H1 (cell line): ENCODE data around the gene IL1RL1. TPM values are rescaled to one million over a fixed set of nuclear protein-coding genes. Genes with fewer than 3 reads are reported as not detected.
A peak's percentile ranks its signal among the peaks of the same experiment; 100 is the strongest.

Experiments
- BRCA1 ChIP-seq: IDR thresholded peaks from 2 replicates; pipeline ENCODE4 v1.6.1; 2012; ENCODE audit warnings: low read depth, low read length, improper control_type of control experiment
- GTF2F1 ChIP-seq: IDR thresholded peaks from 2 replicates; pipeline ENCODE4 v1.6.1; 2012; ENCODE audit warnings: low read depth, low read length, improper control_type of control experiment, borderline replicate concordance
- JUN ChIP-seq: IDR thresholded peaks from 2 replicates; pipeline ENCODE4 v1.6.1; 2011; ENCODE audit warnings: low read depth, mild to moderate bottlenecking, improper control_type of control experiment, low read length
- PHF8 ChIP-seq: fragments of 200-600 bp; sonication (generic); conservative IDR thresholded peaks from 2 replicates; pipeline ENCODE4 v1.7.1; 2012; ENCODE audit warnings: low read depth, mild to moderate bottlenecking, inconsistent platforms, low read length, moderate library complexity
- POLR2AphosphoS5 ChIP-seq: IDR thresholded peaks from 2 replicates; pipeline ENCODE4 v1.6.1; 2011; ENCODE audit warnings: low read depth, low read length
- POU5F1 ChIP-seq: IDR thresholded peaks from 2 replicates; pipeline ENCODE4 v1.6.1; 2011; ENCODE audit warnings: low read depth, mild to moderate bottlenecking, low read length, moderate library complexity
- TEAD4 ChIP-seq: IDR thresholded peaks from 2 replicates; pipeline ENCODE4 v1.6.1; 2012; ENCODE audit warnings: low read depth, low read length, inconsistent platforms, mixed read lengths
- YY1 ChIP-seq: IDR thresholded peaks from 2 replicates; pipeline ENCODE4 v1.6.1; 2011; ENCODE audit warnings: low read depth, mild to moderate bottlenecking, low read length
- polyA plus RNA-seq, 7 experiments: library from polyadenylated mRNA; depleted of rRNA in 3 of 7; stranded (reverse) in 5 of 7; unstranded in 2 of 7; fragments of >200 nt in 5 of 7; fragments of 200-250 nt in 2 of 7; gene quantifications; 1 replicate in 5 of 7; 2 replicates in 1 of 7; 4 replicates in 1 of 7; pipeline versions ENCODE4 v1.2.1 to v1.2.3, GENCODE V29; 2011 to 2013; ENCODE audit warnings: missing spikeins in 2 of 7, mixed read lengths in 2 of 7
- total RNA-seq: library from RNA; stranded (reverse); fragmentation: NEBNext Ultra II Directional; extraction: Animal tissue kit (Norgen Biotek cat#: 25700); gene quantifications from 2 replicates; pipeline ENCODE4 v1.2.1, GENCODE V29; 2021
- TF ChIP-seq, protein P1 (sequence below): fragments of 300-600 bp; sonication (generic); IDR thresholded peaks from 2 replicates; pipeline ENCODE4 v1.7.1; 2012; ENCODE audit warnings: low read length, moderate library complexity, mild to moderate bottlenecking, inconsistent platforms; ENCODE audit not compliant: insufficient replicate concordance
- TF ChIP-seq, protein P2 (sequence below): IDR thresholded peaks from 2 replicates; pipeline ENCODE4 v1.6.1; 2011; ENCODE audit warnings: low read depth, mild to moderate bottlenecking, low read length; ENCODE audit not compliant: insufficient read depth

Gene IL1RL1
- total and polyA plus RNA-seq, 2 of the 8 experiments (the other 6 are each of a cell fraction or from before 2014, with no cell fraction given), result not detected

DNA sequence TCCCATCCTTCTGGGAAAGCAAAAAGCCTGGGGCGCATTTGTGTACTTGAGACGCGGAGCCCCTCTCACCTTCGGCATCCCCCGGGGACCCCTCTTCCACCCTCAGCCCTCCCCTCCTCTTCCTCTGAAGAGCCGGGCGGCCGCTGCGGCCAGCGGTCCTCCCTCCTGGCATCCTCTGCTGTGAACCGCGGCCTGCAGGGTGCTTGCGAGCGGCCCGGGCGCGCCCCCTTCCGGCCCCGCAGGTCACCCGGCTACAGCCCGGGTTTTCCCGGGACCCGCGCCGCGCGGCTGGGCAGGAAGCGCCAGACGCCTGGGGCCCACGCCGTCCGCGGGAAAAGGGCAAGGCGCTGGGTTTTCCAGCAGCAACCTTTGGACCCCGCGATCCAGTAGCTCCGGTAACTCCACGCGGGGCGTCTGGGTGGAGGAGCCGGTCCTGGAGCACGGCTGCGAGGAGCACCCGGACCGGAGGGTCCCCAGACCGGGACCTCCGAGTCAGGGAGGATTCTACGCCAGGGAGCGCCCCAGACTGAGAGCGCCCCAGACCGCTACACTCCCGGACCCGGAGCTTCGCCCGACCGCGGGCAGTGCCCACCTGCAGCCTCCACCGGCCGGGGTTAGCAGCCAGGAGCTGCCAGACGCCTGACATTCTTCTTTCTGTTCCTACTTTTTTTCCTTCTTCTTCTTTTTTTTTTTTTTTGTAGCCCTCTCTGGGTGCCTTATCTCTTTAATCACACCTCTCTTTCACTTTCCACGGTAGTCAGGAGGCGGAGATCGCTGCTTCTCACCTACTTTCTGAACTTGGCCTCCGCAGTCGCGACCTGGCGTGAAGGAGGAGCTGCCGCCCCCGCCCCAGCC, 44.4 kb downstream of the IL1RL1 start, which contains the start of gene IL18R1 (continued):
- TF ChIP-seq, protein P1, sequence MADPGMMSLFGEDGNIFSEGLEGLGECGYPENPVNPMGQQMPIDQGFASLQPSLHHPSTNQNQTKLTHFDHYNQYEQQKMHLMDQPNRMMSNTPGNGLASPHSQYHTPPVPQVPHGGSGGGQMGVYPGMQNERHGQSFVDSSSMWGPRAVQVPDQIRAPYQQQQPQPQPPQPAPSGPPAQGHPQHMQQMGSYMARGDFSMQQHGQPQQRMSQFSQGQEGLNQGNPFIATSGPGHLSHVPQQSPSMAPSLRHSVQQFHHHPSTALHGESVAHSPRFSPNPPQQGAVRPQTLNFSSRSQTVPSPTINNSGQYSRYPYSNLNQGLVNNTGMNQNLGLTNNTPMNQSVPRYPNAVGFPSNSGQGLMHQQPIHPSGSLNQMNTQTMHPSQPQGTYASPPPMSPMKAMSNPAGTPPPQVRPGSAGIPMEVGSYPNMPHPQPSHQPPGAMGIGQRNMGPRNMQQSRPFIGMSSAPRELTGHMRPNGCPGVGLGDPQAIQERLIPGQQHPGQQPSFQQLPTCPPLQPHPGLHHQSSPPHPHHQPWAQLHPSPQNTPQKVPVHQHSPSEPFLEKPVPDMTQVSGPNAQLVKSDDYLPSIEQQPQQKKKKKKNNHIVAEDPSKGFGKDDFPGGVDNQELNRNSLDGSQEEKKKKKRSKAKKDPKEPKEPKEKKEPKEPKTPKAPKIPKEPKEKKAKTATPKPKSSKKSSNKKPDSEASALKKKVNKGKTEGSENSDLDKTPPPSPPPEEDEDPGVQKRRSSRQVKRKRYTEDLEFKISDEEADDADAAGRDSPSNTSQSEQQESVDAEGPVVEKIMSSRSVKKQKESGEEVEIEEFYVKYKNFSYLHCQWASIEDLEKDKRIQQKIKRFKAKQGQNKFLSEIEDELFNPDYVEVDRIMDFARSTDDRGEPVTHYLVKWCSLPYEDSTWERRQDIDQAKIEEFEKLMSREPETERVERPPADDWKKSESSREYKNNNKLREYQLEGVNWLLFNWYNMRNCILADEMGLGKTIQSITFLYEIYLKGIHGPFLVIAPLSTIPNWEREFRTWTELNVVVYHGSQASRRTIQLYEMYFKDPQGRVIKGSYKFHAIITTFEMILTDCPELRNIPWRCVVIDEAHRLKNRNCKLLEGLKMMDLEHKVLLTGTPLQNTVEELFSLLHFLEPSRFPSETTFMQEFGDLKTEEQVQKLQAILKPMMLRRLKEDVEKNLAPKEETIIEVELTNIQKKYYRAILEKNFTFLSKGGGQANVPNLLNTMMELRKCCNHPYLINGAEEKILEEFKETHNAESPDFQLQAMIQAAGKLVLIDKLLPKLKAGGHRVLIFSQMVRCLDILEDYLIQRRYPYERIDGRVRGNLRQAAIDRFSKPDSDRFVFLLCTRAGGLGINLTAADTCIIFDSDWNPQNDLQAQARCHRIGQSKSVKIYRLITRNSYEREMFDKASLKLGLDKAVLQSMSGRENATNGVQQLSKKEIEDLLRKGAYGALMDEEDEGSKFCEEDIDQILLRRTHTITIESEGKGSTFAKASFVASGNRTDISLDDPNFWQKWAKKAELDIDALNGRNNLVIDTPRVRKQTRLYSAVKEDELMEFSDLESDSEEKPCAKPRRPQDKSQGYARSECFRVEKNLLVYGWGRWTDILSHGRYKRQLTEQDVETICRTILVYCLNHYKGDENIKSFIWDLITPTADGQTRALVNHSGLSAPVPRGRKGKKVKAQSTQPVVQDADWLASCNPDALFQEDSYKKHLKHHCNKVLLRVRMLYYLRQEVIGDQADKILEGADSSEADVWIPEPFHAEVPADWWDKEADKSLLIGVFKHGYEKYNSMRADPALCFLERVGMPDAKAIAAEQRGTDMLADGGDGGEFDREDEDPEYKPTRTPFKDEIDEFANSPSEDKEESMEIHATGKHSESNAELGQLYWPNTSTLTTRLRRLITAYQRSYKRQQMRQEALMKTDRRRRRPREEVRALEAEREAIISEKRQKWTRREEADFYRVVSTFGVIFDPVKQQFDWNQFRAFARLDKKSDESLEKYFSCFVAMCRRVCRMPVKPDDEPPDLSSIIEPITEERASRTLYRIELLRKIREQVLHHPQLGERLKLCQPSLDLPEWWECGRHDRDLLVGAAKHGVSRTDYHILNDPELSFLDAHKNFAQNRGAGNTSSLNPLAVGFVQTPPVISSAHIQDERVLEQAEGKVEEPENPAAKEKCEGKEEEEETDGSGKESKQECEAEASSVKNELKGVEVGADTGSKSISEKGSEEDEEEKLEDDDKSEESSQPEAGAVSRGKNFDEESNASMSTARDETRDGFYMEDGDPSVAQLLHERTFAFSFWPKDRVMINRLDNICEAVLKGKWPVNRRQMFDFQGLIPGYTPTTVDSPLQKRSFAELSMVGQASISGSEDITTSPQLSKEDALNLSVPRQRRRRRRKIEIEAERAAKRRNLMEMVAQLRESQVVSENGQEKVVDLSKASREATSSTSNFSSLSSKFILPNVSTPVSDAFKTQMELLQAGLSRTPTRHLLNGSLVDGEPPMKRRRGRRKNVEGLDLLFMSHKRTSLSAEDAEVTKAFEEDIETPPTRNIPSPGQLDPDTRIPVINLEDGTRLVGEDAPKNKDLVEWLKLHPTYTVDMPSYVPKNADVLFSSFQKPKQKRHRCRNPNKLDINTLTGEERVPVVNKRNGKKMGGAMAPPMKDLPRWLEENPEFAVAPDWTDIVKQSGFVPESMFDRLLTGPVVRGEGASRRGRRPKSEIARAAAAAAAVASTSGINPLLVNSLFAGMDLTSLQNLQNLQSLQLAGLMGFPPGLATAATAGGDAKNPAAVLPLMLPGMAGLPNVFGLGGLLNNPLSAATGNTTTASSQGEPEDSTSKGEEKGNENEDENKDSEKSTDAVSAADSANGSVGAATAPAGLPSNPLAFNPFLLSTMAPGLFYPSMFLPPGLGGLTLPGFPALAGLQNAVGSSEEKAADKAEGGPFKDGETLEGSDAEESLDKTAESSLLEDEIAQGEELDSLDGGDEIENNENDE, result no peak
- TF ChIP-seq BRCA1, result no peak
- 0 out of 2 replicates have a peak, but pooled peaks have one; percentile 37 for TF ChIP-seq PHF8
- TF ChIP-seq TEAD4, result no peak
- TF ChIP-seq POU5F1, result no peak
- TF ChIP-seq JUN, result no peak
- no peak for TF ChIP-seq POLR2AphosphoS5
- no peak for TF ChIP-seq GTF2F1
- TF ChIP-seq YY1, result 0 out of 2 replicates have a peak, but pooled peaks have one; percentile 15
- TF ChIP-seq, protein P2, sequence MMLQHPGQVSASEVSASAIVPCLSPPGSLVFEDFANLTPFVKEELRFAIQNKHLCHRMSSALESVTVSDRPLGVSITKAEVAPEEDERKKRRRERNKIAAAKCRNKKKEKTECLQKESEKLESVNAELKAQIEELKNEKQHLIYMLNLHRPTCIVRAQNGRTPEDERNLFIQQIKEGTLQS, result no peak
